Smooth muscle cell (in vitro differentiated cells): ENCODE results near the gene TBCD. TPM values are rescaled to one million over a fixed set of nuclear protein-coding genes. Genes with fewer than 3 reads are reported as not detected.

Source experiments
- DNase-seq: peaks from one replicate; lab custom pipeline; 2025; ENCODE audit not compliant: unreplicated experiment; lab: John Stamatoyannopoulos, UW
- H2AFZ ChIP-seq: fragments of 200-600 bp; sonication (generic); 2 replicates; pipeline ENCODE4 v1.6.0; 2016; ENCODE audit warnings: antibody characterized with exemption, low read depth, mild to moderate bottlenecking
- H3F3A ChIP-seq: fragments of 200-600 bp; sonication (generic); 2 replicates; pipeline ENCODE4 v1.6.0; 2017; ENCODE audit warnings: antibody characterized with exemption, low read depth
- H3K27ac ChIP-seq: fragments of 200-600 bp; sonication (generic); 2 replicates; pipeline ENCODE4 v1.5.1; 2016; ENCODE audit warnings: low read depth, mild to moderate bottlenecking
- H3K27me3 ChIP-seq: fragments of 200-600 bp; sonication (generic); 2 replicates; pipeline ENCODE4 v1.6.1; 2016; ENCODE audit warnings: low read depth, mild to moderate bottlenecking
- H3K36me3 ChIP-seq: fragments of 200-600 bp; sonication (generic); 2 replicates; pipeline ENCODE4 v1.5.1; 2016; ENCODE audit warnings: low read depth
- H3K4me1 ChIP-seq: fragments of 200-600 bp; sonication (generic); 2 replicates; pipeline ENCODE4 v1.5.1; 2016; ENCODE audit warnings: low read depth
- H3K4me2 ChIP-seq: fragments of 200-600 bp; sonication (generic); 2 replicates; pipeline ENCODE4 v1.6.0; 2016; ENCODE audit warnings: mild to moderate bottlenecking
- H3K4me3 ChIP-seq: fragments of 200-600 bp; sonication (generic); 2 replicates; pipeline ENCODE4 v1.5.1; 2016; ENCODE audit warnings: mild to moderate bottlenecking
- H3K79me2 ChIP-seq: fragments of 200-600 bp; sonication (generic); 2 replicates; pipeline ENCODE4 v1.6.0; 2016; ENCODE audit warnings: low read depth, mild to moderate bottlenecking
- H3K9ac ChIP-seq: fragments of 200-600 bp; sonication (generic); 2 replicates; pipeline ENCODE4 v1.6.0; 2016; ENCODE audit warnings: low read depth
- H3K9me3 ChIP-seq: fragments of 200-600 bp; sonication (generic); replicated peaks from 2 replicates; pipeline ENCODE4 v1.5.1; 2016; ENCODE audit warnings: low read depth
- H4K20me1 ChIP-seq: fragments of 200-600 bp; sonication (generic); 2 replicates; pipeline ENCODE4 v1.6.0; 2016; ENCODE audit warnings: low read depth
- CTCF ChIP-seq: fragments of 200-600 bp; sonication (generic); IDR thresholded peaks from 2 replicates; pipeline ENCODE4 v1.5.1; 2017; ENCODE audit warnings: borderline replicate concordance, mild to moderate bottlenecking, antibody characterized with exemption; ENCODE audit not compliant: insufficient read depth, poor library complexity, severe bottlenecking
- WGBS: methylation state at CpG from one replicate; pipeline ENCODE4 v1.1.7; 2016; ENCODE audit warnings: low lambda C conversion rate; 5-methylcytosine and 5-hydroxymethylcytosine counted together
- polyA plus RNA-seq: library from polyadenylated mRNA; unstranded; fragments of >200 nt; fragmentation: Nextera tagmentation; extraction: Ambion mirVana; gene quantifications from 2 replicates; pipeline ENCODE4 v1.2.1, GENCODE V29; 2016
- total RNA-seq: library from RNA; depleted of rRNA; stranded (reverse); fragments of >200 nt; gene quantifications from 2 replicates; pipeline ENCODE4 v1.2.3, GENCODE V29; 2014

Gene TBCD
- total and polyA plus RNA-seq, 2 experiments from 2014 or later: 29.1 to 38.8 TPM

GRCh38 chr17:82901856-82902255 lies 150.0 kb downstream of the TBCD start:
- Histone ChIP-seq H3K4me2 (no peak overlapping the region), H3K79me2 (no peaks in the 10 kb centered on the region), H3K4me1 (peaks cover 4% of the 10 kb centered on the region), H3K9ac (no peak overlapping the region), H3K27ac (no peak overlapping the region), H4K20me1 (no peaks in the 10 kb centered on the region), H3K27me3 (no peaks in the 10 kb centered on the region), H2AFZ (no peak overlapping the region), H3K9me3 (no peaks in the 10 kb centered on the region), H3K36me3 (no peaks in the 10 kb centered on the region), H3F3A (peaks cover 3% of the 10 kb centered on the region), H3K4me3 (no peak overlapping the region)
- TF ChIP-seq CTCF: no peak
- WGBS: 87% methylated on average over 16 of the region's 16 CpGs
- no peak for DNase-seq

- no peak overlapping the region for H2AFZ ChIP-seq
- no peaks in the 10 kb centered on the region for H4K20me1 ChIP-seq
- no peak overlapping the region for H3K27ac ChIP-seq
- TF ChIP-seq CTCF: no peak
- H3K27me3 ChIP-seq: no peaks in the 10 kb centered on the region
- H3K36me3 ChIP-seq: no peaks in the 10 kb centered on the region
- WGBS: 98% methylated on average over 31 of the region's 37 CpGs
- H3K9me3 ChIP-seq: no peaks in the 10 kb centered on the region
- H3K4me3 ChIP-seq: no peak overlapping the region
- H3K9ac ChIP-seq: no peak overlapping the region
- peaks cover 3% of the 10 kb centered on the region for H3F3A ChIP-seq
- DNase-seq: no peak
- no peaks in the 10 kb centered on the region for H3K79me2 ChIP-seq
- H3K4me1 ChIP-seq: peaks cover 4% of the 10 kb centered on the region
- no peak overlapping the region for H3K4me2 ChIP-seq
Measured at GRCh38 chr17:82902972-82903874, 151.4 kb downstream of the TBCD start.

- Histone ChIP-seq H3K4me3 (no peak overlapping the region), H3K27me3 (no peaks in the 10 kb centered on the region), H3K9me3 (no peaks in the 10 kb centered on the region), H4K20me1 (no peaks in the 10 kb centered on the region), H3F3A (peaks cover 3% of the 10 kb centered on the region), H2AFZ (no peak overlapping the region), H3K27ac (no peak overlapping the region), H3K36me3 (no peaks in the 10 kb centered on the region), H3K79me2 (no peaks in the 10 kb centered on the region), H3K4me1 (no peaks in the 10 kb centered on the region), H3K9ac (no peak overlapping the region), H3K4me2 (no peak overlapping the region)
- DNase-seq: no peak
- WGBS: 95% methylated on average over 19 of the region's 20 CpGs
- no peak for TF ChIP-seq CTCF
Measured at GRCh38 chr17:82905130-82905529, 153.3 kb downstream of the TBCD start.
